Lower leg skin (tissue), 3 donors: ENCODE measurements around the gene MPZL1.

Experiments
- POLR2A ChIP-seq, 2 donors: fragments of 450-650 bp; IDR thresholded peaks; one replicate each; pipeline ENCODE4 v1.6.1; 2016 to 2017; ENCODE audit warnings: antibody characterized with exemption in 2 of 2, mild to moderate bottlenecking in 1 of 2, moderate library complexity in 1 of 2
- TF ChIP-seq, protein P1 (sequence below), 3 donors: fragments of 450-650 bp; IDR thresholded peaks; one replicate each; pipeline ENCODE4 v1.5.1; 2016; ENCODE audit warnings: antibody characterized with exemption in 3 of 3, mild to moderate bottlenecking in 3 of 3, moderate library complexity in 2 of 3

DNA sequence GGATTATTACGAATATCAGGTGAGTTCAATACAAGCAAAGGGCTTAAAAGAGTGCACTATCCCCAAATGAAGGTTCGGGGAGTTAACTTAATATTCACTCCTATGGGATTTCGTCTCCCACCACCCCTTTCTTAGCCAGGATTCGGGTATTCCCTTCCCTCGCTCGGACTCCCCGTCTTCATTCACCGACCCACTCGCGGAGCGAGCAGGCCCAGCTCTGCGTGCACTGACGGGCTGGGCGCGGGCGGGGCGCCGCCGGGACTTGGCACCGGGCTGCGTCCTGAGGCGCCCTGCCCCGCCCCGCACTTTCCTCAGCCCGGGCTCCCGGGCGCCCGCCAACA, 7.7 kb upstream of the MPZL1 start:
- TF ChIP-seq, protein P1, sequence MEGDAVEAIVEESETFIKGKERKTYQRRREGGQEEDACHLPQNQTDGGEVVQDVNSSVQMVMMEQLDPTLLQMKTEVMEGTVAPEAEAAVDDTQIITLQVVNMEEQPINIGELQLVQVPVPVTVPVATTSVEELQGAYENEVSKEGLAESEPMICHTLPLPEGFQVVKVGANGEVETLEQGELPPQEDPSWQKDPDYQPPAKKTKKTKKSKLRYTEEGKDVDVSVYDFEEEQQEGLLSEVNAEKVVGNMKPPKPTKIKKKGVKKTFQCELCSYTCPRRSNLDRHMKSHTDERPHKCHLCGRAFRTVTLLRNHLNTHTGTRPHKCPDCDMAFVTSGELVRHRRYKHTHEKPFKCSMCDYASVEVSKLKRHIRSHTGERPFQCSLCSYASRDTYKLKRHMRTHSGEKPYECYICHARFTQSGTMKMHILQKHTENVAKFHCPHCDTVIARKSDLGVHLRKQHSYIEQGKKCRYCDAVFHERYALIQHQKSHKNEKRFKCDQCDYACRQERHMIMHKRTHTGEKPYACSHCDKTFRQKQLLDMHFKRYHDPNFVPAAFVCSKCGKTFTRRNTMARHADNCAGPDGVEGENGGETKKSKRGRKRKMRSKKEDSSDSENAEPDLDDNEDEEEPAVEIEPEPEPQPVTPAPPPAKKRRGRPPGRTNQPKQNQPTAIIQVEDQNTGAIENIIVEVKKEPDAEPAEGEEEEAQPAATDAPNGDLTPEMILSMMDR (IDR thresholded peaks at IDR 0.05) = no peak
- no peak for TF ChIP-seq POLR2A (IDR thresholded peaks at IDR 0.05)
